Islet precursor cell (in vitro differentiated cells): Measurements from ENCODE around the gene CGRRF1.

Source experiments
- DNase-seq: peaks from one replicate; pipeline ENCODE4 v3.0.0-alpha.2; 2018

The CGRRF1 gene

DNA sequence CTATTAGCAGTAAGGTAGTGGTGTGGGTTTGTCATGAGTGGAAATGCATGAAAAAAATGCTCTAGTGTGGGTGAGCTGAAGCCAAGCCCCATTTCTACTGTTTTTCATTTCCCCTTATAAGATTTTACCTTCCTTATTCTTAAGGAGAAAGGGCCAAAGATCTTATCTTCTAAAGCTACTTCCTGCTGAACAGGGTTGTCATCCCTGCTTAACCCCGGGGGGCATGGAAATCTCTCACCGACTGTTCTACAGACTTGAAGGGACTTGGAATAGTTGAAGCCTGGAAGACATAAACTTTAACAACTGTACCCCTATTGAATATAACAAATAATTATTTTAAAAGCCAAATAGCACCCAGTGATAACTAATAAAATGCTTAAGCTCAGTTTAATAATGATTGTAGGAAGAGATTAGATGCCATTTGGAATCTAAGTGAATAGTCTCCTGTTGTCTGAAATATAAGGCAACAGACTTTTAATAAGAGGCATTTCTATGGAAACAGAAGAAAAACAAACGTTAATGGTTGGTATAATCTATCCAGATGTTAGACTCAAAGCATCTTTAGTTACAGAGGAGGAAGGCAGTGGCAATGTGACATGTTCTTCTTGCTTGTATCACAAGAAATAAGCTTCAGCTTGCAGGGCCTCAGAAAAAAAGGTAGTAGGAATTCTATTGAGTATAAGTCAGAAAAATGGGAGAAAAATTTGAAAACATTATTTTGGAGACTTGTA lies 19.1 kb upstream of the CGRRF1 start:
- DNase-seq: peak; percentile 73

DNA sequence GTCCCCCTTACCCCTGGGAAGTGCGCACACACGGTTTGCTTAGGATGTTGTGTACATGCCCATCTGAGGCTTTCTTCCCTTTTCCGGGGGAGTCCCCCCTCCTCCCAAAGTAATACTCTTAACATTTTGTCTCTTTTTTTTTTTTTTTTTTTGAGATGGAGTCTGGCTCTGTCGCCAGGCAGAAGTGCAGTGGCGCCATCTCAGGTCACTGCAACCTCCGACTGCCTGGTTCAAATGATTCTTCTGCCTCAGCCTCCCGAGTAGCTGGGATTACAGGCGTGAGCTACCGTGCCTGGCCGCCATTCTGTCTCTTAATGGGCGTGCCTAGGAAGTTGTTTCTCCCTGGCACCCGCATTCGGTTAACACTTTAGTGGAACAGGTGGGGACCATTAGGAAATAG lies 16.4 kb upstream of the CGRRF1 start:
- DNase-seq: no peak

DNA sequence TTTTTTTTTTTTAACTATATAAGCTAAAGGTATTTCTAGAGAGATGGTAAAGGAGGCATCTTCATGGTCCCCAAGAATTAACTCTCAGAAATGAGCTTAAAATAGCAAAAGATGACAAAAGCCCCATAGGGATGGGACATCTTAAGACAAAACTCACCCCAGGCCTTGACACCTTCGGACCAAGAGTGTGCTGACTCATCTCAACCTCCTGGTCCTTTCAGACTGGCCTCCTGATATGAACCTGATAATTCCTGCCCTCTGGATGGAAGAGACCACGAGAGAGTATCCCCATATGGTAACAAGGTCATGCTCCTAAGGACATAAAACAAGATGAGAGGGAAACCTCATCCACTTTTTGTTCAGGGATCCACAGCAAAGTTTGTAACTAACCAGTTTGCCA lies 12.5 kb upstream of the CGRRF1 start:
- DNase-seq: no peak

DNA sequence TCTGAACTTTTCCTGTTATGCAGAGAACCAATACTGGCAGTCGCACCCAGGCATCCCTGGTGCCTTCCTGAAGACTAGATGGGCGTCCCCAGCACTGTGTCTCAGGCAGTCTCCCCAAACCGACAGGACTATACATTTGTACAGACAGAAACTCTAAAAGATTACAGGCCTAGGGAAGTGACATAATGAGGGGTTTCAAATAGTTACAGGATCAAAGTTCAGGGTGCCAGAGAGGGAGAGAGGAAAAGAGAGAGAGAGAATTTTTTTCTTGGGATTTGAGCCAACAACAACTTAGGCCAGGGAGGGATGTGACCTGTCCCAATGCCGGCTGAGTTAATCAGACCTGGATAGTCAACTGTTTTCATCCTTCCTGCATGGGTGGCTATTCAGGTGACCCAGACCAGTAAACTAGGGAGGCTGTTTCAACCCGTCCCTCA lies 11.6 kb upstream of the CGRRF1 start:
- DNase-seq: no peak

DNA sequence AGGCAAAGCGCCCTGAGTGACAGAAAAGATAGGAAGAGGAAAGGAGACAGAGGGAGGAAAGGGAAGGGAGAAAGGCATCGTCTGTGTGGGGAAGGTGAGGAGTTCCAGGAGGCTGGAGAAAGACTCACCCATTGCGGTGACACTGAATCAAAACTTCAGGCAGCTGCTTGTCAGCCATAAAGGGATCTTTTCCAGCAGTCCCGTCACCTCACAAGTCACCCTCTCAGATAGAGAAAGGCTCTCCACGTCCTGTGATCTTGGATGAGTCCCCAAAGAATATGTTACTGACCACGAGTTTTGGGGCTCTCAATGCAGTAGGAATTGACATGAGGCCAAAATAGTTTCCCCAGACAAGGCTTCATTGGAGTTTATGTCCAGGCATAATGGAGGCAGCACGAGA lies 11.1 kb upstream of the CGRRF1 start:
- no peak for DNase-seq

DNA sequence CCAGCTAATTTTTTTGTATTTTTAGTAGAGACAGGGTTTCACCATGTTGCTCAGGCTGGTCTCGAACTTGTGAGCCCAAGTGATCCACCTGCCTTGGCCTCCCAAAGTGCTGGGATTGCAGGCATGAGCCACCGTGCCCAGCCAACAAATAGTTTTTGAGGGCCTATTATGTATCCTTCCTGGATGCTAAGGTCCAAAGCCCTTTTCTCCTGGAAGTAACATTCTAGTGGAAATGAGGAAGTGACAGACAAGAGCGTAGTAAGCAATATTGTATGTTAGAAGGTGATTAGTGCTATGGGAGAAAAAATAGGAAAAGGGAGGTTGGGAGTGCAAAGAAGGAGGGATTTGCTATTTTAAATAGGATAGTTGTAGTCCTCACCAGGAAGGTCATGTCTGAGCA lies 9.0 kb upstream of the CGRRF1 start:
- no peak for DNase-seq

DNA sequence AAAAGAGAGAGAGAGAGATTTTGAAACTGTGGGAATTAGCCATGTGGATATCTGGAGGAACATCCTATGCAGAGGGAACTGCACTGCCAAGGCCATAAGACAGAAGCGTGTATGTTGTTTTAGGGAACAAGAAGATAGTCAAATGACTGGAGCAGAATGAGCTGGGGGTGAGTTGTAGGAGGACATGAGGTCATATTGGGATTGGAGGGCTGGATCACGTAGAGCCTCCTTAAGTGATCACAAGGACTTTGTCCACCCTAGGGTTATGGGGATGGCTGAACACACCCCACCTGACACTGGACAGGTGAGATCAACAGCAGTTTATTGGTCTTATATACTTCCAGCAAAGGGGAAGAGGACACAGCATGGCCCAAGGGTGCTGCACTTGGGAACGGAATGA lies 8.2 kb upstream of the CGRRF1 start:
- no peak for DNase-seq

DNA sequence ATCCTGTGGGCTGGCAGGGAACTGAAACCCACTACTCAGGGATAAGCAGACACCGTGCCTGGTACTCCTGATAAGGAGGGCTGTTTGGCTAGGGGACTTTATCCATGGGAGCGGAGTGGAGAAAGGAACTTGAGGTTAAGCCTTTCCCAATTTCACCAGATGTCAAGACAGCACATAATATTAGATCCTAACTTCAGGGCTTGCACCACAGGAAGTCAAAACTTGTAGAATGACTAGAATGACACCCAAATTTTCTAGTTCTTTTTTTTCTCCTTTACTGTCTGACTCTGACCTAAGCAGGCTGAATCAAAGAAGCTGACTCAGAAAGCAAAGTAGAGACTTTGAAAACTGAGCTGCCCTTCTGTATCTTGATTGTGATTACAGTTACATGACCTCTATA lies 7.1 kb upstream of the CGRRF1 start:
- DNase-seq: no peak

DNA sequence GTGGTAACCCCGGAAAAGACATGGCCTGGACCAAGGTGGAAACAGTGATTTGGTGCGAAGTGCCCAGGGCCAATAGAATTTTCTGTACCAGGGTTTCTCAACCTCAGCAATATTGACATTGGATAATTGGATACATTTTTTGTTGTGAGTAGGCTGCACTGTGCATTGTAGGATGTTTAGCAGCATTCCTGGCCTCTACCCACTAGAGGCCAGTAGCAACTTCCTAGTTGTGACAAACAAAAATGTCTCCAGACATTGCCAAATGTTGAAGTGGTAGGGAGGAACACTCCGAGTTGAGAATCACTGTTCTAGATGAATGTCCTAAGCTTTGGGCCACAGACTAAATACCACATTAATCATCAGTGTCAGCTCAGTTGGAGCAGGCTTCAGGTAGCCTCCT lies 6.2 kb upstream of the CGRRF1 start:
- no peak for DNase-seq

DNA sequence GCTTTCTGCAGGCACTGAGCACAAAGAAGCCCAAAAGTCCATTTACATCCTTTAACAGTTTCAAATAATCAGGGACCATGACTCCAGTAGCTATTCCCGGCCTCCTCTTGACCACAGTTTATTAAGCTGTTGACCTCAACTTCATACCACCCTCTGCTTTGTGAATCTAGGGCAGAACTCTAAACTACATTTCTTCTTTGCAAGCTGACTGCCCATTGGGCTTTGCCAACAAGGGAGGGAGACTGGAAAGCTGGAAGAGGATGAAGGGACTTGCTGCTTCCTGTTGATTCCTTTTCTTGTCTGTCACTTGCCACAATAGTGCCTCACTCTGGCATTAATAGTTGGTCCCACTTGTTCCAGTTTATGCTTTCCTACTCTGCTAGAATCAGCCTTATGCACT lies 2.7 kb downstream of the CGRRF1 start:
- DNase-seq: no peak

DNA sequence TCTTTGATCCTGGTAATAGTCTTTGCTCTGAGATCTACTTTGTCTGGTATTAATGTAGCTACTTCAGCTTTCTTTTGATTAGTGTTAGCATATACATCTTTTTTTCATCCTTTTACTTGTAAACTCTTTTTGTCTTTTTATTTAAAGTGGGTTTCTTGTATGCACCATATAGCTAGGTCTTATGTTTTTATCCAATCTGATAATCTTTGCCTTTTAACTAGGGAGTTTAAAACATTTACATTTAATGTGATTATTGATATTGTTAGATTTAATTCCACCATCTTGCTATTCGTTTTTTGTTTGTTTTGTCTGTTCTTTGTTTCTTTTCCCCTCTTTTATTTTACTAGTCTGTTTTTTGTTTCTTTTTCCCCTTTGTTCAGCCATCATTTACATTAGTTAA lies 6.0 kb downstream of the CGRRF1 start:
- DNase-seq: no peak

DNA sequence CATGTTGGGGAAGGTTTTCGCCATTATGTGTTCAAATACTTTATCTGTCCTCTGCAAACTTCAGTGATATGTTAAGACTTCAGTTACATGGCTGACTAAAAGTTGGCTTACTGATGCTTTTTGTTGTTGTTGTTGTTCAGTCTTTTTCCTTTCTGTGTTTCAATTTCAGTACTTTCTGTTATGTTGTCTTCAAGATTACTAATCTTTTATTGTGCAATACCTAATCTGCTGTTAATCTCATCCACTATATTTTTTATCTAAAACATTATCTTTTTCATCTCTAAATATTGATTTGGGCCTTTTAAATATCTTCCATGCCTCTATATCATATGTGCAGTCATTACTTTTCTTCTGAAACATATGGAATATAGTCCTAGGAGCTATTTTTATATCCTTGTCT lies 7.0 kb downstream of the CGRRF1 start:
- DNase-seq: no peak

DNA sequence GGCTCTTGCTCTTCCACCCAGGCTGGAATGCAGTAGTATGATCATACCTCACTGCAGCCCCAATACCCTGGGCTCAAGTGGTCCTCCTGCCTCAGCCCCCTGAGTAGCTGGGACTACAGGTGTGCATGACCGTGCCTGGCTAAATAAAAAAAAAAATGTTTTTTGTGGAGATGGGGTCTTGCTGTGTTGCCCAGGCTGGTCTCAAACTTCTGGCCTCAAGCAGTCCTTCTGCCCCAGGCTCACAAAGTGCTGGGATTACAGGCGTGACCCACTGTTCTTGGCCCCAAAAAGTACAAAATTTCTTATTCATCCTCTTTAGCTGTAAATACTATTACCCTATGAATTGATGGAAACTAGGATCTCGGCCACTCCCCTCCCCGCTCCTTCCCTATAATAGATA lies 14.7 kb downstream of the CGRRF1 start:
- no peak for DNase-seq

DNA sequence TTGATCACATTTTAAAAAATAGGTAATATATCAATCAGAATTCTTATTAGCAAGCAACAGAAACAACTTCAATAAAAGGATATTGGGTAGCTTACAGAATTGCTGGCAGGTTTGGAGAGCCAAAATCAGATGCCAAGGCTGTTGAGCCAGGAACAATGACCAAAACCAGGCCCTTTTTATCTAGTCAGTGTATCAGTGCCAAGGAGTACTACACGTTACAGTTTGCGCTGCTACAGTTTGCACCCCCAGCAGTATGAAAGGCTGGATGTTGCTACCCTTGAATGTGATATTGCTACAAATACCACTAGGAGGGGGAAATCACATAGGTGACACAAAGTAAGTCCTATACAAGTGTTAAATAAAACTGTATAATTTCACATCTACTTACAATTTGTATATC lies 19.3 kb downstream of the CGRRF1 start:
- DNase-seq: no peak

DNA sequence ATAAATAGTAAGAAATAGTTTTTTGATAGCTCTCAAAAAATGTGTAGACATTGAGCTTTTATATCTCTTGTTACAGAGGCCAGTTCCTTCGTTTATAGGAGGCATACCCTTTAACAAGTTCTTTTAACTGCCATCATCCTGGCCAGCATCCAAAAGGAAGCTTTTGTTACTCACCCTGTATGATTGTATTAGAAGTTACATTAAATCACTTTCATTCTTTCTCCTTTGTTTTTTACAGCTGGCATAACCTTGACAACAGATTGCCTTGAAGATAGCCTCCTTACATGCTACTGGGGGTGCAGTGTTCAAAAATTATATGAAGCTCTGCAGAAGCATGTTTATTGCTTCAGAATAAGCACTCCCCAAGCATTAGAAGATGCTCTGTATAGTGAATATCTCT lies 20.1 kb downstream of the CGRRF1 start:
- DNase-seq: no peak

DNA sequence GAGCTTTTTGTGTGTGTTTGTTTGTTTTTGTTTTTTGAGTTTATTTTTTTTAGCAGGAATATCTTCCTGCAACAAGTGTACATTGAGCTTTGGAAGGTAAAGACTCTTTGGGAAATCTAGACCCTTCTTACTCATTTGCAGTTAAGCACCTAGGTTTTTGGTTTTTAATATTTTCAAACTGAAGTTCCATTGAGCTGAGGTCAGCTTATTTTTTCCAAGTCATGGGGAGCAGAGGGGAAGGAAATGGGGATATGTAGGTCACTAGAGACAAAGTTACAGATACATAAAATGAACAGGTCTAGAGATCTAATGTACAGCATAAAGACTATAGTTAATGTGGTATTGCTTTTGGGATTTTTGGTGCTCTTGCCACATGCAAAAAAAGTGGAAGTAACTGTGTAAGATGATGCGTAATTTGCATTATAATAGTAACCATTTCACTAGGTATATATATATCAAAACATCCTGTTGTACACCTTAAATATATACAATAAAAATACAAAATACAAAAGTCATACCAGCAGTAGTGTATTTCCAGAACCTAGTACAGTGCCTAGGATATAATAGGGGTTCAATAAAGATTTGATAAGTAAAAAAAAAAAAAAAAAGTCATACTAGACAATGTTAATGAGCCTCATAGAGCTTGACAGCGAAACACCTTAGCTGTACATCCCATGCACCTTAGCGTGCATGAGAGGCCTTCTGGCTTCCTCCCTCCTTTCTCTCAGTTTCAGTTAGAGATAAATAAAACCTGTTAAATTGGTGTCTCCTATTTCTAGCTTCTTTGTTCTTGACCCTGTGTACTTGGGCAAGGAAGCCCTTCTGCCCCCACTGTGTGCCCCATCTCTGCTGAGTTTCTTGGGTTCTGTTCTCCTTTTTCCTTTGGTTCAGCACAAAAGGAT lies 22.7 kb downstream of the CGRRF1 start:
- no peak for DNase-seq

DNA sequence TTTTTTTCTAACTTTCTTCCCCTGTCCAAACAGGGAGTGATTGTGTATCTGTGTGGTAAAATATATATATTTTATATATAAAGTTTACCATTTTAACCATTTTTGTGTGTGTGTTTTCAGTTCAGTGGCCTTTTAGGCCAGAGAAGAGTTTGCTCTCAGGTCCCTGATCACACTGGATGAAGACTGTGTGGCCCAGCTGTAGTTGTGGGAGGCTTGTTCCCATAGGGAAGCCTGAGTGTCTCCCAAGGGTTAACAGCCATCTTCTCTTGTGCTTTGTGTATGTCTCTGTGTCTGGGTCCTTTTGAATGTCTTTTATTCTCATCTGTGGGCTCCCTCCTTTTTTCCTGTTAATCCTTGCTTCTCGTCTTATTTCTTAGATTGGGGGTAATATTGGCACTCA lies 23.4 kb downstream of the CGRRF1 start:
- DNase-seq: no peak

DNA sequence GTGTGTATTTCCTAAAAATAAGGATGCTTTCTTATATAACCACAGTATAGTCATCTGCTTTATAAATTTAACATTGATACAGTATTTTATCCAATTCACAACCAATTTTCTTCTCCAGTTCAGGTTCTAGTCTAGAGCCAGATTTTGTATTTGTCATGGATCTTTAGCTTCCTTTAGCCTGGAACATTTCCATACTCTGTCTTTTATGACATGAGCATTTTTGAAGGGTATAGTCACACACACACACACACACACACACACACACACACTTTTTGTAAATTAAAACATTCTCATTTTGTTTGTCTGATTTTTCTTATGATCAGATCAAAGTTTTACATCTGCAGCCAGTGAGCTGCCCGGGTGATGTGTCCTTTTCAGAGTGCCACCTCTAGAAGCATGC lies 25.4 kb downstream of the CGRRF1 start:
- DNase-seq: no peak

DNA sequence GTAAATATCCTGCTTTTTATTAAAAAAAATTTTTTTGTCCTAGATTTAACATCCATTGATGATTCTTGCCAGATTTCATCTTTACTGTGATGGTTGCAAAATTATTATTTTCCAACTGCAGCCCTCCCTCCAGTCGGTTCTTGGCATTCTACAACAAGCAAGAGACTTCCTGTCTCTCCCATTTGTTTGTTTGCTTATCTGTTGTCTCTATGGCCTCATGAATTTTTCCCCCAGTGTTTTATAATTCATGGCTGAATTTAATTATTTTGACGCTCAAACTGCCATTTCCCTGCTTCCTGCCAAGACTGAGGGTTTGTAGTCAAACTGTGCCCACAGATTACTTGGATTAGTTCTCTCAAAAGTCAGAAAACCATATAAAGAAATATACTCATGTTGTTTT lies 25.9 kb downstream of the CGRRF1 start:
- DNase-seq: no peak

DNA sequence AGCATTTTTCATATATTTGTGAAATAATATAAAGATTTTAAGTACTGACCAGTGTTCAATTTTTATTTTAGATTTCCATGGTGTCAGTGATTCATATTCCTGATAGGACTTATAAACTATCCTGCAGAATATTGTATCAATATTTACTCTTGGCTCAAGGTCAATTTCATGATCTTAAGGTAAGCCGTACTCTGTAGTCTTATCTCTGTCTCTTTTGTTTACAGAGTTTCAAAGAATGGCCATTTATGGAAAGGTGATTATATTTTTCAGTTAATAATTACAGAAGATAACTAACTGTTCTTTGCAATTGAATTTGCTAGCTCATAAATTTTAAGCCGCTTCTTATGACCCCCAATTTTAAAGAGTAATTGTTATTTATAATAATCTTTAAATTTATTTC lies 27.9 kb downstream of the CGRRF1 start:
- no peak for DNase-seq

DNA sequence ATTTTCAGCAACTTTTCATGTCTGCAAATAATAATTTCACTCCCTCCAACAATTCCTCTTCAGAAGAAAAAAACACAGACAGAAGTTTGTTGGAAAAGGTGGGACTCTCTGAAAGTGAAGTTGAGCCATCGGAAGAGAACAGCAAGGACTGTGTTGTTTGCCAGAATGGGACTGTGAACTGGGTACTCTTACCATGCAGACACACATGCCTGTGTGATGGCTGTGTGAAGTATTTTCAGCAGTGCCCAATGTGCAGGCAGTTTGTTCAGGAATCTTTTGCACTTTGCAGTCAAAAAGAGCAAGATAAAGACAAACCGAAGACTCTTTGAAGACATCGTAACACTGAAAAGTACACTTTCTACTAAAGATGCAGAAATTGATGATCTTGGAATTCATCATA lies 28.3 kb downstream of the CGRRF1 start:
- DNase-seq: no peak

DNA sequence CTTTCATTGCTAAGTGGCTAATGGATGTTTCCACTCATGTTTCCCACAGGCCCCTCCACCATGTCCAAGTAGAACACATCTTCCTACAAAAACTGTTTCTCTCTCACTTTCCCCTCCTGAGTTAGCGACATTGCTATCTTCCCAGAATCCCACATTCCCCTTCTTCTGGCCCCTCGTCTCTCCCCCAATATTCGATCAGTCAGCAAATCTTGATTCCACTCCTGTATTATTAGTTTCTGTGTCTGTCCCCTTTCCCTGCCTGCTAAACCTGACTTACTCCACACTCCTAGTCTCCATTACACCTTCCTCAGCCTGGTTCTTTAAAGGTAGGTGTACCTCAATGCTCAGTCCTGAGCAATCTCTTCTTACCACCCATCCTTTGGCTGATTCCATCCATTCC lies 37.9 kb downstream of the CGRRF1 start:
- no peak for DNase-seq

DNA sequence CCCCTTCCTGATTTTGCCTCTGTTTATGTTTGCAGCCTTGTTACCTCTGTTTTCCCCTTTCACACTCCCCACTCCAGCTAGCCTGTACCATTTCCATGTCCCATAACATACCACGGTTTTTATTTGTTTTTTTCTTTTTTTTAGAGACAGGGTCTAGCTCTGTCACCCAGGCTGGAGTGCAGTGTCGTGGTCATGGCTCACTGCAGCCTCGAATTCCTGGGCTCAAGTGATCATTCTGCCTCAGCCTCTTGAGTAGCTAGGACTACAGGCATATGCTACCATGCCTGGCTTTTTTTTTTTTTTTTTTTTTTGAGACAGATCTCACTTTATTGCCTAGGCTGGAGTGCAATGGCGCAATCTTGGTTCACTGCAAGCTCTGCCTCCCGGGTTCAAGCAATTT lies 38.8 kb downstream of the CGRRF1 start:
- no peak for DNase-seq

DNA sequence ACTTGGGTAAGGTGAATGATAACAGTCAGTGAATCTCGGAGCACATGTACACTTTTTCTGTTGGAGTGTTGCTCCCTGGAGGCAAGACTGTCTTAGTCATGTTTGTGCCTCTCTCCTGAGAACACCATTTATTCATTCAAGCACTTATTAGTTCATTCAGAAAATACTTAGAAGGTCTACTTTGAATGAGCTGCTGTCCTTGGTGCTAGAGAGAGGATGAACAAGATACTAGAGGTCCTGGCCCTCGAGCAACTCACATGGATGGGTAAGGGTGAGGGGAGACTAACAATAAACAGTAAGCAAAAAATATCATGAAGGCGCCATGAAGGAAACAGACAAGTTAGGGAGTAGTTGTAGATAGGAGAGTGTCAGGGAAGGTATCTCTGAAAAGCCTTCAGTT lies 40.2 kb downstream of the CGRRF1 start:
- no peak for DNase-seq

DNA sequence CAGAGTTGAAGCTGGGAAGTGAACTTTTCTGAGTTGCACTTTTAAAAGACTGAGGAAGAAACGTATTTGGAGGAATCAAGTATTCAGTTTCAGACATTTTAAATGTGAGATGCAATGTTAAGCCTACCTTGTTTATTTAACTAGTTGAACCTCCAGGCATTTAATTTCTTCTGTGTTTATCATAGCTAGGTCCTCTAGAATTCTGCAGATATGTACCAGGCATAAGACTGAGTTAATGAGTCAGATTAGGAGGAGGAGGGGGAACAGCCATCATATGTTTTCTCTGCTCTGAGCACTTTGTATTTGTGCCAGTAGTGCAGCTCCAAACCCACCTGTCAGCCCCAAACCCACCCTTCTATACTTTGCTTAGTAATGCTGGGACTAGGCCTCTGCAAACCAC lies 40.8 kb downstream of the CGRRF1 start:
- DNase-seq: no peak
